NCI-H345 treated with DMSO at 0.1 percent for 48 hours (cell line): Measurements from ENCODE around the gene LCN12.

Experiments
- DNase-seq: peaks from one replicate; lab custom pipeline; 2025; ENCODE audit not compliant: unreplicated experiment; lab: John Stamatoyannopoulos, UW

The LCN12 gene

DNA sequence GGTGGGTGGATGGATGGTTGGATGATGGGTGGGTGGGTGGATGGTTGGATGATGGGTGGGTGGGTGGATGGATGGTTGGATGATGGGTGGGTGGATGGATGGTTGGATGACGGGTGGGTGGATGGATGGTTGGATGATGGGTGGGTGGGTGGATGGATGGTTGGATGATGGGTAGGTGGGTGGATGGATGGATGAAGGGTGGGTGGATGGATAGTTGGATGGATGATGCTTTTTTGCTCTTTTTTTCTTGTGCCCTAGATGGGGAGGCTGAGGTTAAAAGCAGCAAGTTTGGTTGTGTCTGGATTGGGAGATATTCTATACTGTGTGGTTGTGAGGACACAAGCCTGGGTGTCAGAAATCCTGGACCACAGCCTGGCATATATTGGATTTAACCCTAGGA, 5.4 kb downstream of the LCN12 start:
- DNase-seq = no peak

GRCh38 chr9:136957901-136958300, 5.8 kb downstream of the LCN12 start:
- DNase-seq = no peak

DNA sequence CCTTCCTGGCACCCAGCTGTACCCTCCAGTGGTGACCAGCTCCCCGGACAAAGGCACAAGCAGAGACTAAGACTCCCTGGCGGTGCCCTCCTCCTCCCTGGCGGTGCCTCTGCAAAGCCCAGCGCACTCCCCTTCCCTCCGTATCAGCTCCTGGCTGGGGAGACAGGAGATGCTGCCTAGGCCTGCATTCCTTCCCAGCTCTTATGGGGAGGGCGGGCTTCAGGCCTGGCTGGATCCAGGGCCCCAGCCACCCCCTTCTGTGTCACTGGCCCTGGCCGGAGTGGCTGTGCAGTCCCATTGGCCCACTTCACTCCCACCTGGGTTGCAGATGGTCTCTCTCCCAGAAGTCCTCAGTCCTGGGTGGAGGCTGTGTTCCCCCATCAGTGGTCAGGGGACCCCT, 6.4 kb downstream of the LCN12 start:
- DNase-seq = no peak

DNA sequence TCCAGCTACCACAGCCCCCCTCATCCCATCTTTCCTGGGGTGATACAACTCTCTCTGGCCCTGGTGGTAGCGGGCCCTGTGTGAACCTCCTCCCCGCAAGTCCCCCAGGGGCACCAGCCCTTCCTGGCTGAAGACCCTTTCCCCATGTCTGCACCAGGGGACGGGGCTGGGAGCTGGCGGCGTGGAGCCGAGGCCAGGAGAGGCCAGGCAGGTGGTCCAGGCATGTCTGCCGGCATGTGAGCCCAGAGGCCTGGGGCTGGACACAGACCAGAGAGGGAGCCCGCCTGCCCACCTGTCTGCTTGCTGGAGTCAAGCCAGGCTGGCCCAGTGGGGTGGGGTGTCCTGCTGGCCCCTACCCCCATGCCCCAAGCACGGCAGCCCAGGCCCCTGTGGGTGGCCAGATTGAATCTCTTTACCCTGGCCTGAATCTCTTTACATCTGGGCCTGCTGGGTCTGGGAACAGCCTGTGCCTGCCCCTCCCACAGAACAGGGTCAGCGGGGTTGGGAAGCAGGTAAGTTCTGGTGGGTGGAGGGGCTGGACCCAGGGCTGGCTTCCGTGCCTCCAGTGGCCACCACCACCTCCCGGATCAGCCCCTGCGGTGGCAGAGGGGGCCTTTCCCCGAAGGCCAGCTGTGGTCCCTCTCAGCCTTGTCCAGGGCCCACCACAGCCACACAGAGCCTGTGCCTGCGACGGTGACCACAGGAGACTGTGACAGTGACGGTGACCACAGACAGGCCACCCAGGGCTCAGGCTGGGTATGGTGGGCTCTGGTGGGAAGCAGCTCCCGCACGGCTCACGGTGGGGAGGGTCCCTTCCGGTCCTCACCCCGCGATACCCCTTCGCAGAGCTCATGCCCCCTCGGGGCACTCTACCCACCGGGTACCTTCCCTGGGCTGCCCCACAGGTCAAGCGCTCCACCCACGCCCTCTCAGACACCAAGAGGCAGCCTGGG, 7.1 kb downstream of the LCN12 start:
- no peak for DNase-seq

DNA sequence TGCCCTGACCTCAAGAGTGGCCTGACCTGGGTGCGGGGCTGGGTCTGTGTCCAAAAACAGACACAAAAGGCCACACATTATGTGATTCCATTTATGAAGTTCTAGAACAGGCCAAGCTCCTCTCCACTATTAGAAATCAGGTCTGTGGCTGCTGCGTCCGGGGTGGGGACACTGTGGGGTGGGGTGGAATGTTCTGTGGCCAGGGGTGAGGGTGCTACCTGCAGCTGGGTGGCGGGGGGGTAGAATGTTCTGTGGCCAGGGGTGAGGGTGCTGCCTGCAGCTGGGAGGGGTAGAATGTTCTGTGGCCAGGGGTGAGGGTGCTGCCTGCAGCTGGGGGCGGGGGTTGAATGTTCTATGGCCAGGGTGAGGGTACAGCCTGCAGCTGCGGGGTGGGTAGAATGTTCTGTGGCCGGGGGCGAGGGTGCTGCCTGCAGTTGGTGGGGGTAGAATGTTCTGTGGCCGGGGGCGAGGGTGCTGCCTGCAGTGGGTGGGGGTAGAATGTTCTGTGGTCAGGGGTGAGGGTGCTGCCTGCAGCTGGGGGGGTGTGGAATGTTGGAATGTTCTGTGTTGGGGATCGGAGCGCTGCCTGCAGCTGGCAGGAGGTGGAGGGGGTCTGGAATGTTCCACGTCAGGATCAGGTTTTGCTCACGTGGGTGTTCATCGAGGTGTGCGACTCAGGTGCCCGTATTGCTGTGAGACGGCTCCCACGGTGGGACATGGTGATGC, 8.3 kb downstream of the LCN12 start:
- no peak for DNase-seq

GRCh38 chr9:136960938-136961275, 8.8 kb downstream of the LCN12 start:
- DNase-seq = no peak

DNA sequence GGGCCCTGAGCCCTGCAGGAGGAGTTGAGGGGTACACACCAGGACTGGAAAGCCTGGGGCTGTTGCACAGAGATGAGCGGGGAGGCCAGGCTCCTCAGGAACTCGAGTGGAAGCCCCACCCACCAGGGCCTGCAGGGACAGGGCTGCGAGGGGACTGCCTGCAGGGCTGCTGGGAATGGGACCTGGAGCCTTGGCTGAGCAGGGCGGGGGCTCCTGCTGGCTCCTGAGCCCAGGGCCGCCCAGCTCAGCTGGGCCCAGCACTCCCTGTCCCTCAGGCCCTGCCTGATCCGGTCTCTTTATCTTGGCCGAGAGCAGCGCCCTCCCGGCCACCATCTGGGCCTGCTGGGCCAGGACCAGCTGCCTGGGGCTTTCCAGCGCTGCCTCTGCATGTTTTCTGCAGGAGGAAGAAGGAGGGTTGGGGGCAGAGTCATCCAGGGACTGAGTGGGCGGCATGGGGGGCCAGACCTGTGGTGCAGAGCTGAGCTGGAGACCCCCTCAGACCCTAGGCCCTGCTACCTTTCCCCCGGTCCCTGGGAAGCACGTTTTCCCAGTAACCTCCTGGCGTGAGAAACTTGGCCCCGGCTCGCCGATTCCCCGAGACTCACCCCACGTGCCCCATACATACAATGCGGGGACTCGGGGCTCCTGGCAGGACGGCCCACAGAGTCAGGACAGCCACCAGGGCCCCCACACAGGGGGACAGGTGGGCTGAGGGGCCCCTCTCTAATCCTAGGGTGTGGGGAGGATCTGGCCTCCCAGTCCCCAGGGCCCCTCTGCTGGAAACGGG, 9.4 kb downstream of the LCN12 start:
- no peak for DNase-seq

DNA sequence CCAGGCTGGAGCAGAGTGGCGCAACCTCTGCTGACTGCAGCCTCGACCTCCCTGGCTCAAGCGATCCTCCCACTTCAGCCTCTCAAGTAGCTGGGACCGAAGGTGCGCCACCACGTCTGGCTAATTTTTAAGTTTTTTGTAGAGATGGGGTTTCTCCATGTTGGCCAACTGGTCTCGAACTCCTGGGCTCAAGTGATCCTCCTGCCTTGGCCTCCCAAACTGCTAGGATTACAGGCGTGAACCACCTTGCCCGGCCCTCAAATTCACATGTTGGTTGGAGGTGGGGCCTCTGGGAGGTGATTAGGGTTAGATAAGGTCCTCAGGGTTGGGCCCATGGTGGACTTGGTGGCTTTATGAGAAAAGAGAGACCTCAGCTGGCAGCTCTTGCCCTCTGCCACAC, 10.1 kb downstream of the LCN12 start:
- DNase-seq = no peak

DNA sequence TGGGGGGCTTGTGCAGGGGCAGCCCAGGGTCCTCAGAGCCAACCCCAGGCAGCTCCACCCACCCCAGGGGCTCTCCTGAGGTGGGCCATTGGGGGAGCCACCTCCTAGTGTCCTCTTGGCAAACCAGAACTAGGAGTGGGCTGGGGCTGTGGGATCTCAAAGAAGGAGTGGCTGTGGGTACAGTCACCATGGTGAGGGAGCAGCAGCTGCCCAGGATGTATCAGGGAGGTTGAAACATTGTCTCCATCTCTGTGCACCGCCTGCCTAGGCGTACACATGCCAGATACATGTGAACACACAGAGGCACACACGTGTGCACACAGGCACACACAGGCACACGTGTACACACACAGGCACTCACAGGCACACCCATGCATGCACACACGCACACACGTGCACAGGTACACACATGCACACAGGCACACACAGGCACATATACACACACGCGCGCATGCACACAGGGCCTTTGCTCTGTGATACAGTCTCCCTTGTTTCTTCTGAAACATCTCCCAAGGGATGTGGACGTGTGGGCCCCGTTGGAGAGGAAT, 10.7 kb downstream of the LCN12 start:
- no peak for DNase-seq

- DNase-seq = no peak
Measured at GRCh38 chr9:136963341-136963740, 11.3 kb downstream of the LCN12 start.

DNA sequence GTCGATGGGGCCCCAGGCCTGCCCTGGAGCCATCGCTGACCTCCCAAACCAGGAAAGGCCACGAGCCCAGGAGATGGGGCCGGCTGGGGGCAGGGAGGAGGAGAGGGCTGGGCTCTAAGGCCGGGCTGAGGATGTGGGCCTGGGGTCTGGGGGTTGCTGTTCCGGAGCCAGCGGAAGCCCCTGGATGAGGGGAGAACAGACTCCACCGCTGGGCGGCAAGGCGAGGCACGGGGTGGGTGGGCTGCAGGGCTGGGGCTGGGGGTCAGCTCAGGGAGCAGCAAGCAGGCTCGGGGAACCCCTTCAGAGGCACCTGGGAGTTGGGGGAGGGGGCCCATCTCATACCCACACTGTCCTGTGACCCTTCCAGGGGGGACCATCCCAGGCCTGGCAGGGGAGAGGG, 11.7 kb downstream of the LCN12 start:
- DNase-seq = no peak

DNA sequence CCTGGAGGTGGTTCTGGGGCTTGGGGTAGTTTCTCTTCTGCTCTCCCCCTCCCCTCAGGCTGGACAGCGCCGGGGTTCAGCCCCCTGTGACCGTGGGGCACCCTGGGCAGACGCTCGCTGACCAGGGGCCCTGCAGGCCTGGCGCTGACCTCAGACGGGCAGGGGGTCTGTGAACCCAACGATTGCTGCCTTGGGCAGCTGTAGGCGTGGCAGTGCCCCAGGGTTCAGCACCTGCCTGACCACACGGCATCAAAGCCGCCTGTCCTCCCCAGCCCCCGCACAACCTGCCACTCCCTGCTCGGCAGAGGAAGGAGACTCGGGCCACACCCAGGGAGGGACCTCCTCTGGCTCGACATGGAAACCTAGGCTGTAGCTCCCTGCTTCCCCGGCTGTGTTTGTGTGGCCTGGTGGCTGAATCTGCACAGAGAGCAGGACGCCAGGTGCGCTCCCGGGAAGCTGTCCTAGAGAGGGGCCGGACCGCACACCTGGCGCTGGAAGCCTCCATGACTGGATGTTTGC, 12.2 kb downstream of the LCN12 start:
- no peak for DNase-seq

DNA sequence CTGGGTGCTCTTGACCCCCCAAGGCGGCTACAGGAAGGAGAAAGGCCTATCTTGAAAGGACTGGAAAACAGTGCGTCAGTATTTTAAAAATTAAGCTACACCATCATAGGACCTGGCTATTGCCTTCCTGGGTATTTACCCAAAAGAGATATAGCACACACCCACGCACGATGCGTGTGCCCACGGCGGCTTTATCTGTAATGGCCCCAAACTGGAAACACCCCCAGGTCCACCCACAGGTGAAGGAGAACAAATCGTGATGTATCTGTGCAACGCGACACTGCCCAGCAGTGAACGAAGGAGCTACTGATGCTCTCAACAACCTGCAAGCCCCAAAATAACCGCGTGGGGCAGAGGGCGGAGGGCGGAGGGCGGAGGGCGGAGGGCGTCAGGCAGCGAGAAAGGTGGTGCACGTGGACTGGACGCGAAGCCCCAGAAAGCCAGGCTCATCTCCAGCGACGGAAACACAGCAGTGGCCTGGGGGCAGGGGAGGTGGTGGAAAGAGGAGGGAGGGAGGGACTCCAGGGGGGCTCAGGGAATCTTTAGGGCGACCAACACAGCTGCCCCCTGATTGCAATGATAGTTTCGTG, 12.9 kb downstream of the LCN12 start:
- DNase-seq = no peak

DNA sequence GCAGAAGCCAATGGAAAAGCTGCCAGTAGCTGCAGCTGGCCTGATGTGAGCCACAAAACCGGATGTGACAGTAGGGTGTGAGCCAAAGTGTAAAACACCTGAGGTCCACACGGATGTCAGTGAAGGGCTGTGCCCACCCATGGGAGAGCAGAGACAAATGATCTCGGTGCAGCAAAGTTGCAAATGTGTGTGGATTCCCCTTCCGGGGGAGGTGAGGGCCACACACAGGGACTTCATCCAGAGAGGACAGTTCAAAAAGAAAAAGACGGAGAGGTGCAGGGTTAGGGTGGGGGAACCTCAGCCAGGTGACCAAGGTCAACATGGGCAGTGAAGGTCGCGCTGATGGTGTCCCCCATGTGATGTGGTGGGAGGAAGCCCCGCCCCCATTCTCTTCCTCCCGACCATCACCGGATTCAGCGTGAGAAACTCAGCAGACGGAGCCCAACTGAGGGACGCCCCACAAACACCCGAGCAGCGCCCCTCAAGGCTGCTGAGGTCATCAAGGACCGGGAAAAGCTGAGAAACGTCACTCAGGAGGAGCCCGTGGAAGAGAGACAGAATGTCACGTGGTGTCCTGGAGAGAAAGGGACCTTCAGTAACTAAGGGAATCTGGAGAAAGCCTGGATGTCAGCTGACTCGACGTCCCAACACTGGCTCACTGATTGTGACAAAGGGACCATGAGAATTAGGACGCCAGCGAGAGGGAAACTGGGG, 13.9 kb downstream of the LCN12 start:
- no peak for DNase-seq

- DNase-seq = no peak
Measured at GRCh38 chr9:136968333-136969127, 16.5 kb downstream of the LCN12 start.

DNA sequence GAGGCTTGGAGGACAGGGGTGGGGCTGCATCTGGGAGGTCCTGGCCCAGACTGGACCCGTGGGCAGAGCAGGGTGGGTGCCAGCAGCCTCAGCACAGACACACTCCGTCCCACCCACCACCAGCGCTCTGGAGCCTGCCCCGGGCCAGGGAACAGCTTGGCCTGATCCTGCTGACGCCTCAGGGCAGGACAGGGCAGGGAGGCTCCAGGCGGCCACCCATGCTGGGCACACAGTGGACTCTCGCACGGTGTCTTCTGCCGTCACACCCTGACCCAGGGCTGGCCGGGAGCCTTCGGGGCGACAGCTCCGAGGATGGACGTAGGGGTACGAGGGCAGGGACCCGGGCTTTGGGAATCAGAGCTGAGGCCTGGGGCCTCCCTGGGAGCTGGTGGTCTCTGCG, 17.1 kb downstream of the LCN12 start:
- no peak for DNase-seq

DNA sequence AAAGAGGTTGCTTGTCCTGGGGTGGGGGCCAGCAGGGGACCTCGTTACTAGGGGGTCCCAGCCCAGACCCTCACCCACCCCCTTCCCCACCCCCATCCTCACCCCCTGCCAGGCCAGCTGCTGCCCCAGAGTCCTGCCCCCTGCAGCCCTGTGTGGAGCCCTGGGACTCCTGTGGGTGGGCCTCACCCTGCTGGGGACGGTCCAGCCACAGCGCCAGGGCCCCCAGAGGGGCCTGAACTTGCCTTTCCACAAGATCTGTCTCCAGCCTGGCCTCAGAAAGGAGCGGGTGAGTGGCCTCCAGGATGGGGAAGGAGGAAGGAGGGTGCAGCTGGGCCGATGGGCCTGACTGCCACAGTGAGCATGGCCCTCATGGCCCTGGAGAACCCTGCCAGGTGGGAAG, 17.7 kb downstream of the LCN12 start:
- DNase-seq = no peak

DNA sequence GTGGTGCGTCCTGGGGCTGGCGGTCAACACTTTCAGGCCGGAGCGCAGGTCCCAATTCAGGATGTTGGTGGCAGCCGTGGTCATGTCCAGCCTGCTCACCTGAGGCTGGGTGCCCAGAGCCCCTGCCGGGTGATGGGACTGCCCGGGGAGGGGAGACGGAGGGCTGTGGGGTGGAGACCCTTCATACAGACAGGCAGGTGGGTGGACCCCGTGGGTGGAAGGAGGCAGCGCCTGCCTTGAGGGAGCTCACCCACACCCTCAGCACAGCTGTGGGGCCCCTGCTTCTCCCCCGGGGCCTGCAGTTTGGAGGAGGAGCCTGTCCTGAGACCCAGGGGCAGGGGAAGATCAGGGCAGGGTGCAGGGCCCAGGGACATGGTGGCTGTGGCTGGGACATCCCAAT, 18.3 kb downstream of the LCN12 start:
- no peak for DNase-seq

GRCh38 chr9:136971746-136972145, 19.7 kb downstream of the LCN12 start:
- DNase-seq = no peak
